ENCODE data around the gene CEP63. TPM values are rescaled to one million over a fixed set of nuclear protein-coding genes. Genes with fewer than 3 reads are reported as not detected.

The CEP63 gene
- total RNA-seq, 3 donors from 2014 or later = 31.8 to 38.9 (median 33.1) TPM

GRCh38 chr3:134473868-134474546 lies 11.8 kb upstream of the CEP63 start:
- Histone ChIP-seq H3K36me3 (no peaks in the 10 kb centered on the region), H3K27me3 (no peaks in the 10 kb centered on the region), H3K4me1 (no peaks in the 10 kb centered on the region), H3K9me3 (no peaks in the 10 kb centered on the region), H3K27ac (peak overlapping the region in 1 of 2 donors; percentile 35), H3K4me3 (no peak overlapping the region)
- peak; percentile 90 to 93 (median 91) for TF ChIP-seq CTCF (IDR thresholded peaks at IDR 0.05)
- TF ChIP-seq POLR2A (IDR thresholded peaks at IDR 0.05) = no peak
- peak in 1 of 3 donors; percentile 32 for TF ChIP-seq POLR2AphosphoS5 (IDR thresholded peaks at IDR 0.05)
- intact Hi-C loops (cut with DNase I; ENCODE audit: low total_unique reads) = loop anchor here (5.0 kb wide), 1 partner anchor 162 kb away; no protein-coding TSS in a partner anchor
- DNase-seq (ENCODE audit: low spot score in 2 of 2) = peak; percentile 76 to 82

GRCh38 chr3:134474956-134475355 lies 10.9 kb upstream of the CEP63 start:
- no peak for DNase-seq (ENCODE audit: low spot score in 2 of 2)
- no peak for TF ChIP-seq POLR2AphosphoS5 (IDR thresholded peaks at IDR 0.05)
- no peak for TF ChIP-seq POLR2A (IDR thresholded peaks at IDR 0.05)
- no peak for TF ChIP-seq CTCF (IDR thresholded peaks at IDR 0.05)
- peak overlapping the region in 1 of 2 donors; percentile 86 for H3K27ac ChIP-seq
- no peaks in the 10 kb centered on the region for H3K27me3 ChIP-seq
- H3K36me3 ChIP-seq = no peaks in the 10 kb centered on the region
- no peaks in the 10 kb centered on the region for H3K4me1 ChIP-seq
- H3K9me3 ChIP-seq = no peaks in the 10 kb centered on the region
- intact Hi-C loops (cut with DNase I; ENCODE audit: low total_unique reads) = loop anchor here (5.0 kb wide), 1 partner anchor 163 kb away; no protein-coding TSS in a partner anchor
- H3K4me3 ChIP-seq = no peak overlapping the region

GRCh38 chr3:134476306-134476705 lies 9.6 kb upstream of the CEP63 start:
- Histone ChIP-seq H3K27ac (peak overlapping the region; percentile 85 to 86), H3K9me3 (no peaks in the 10 kb centered on the region), H3K27me3 (no peaks in the 10 kb centered on the region), H3K4me1 (no peaks in the 10 kb centered on the region), H3K36me3 (no peaks in the 10 kb centered on the region), H3K4me3 (no peak overlapping the region)
- TF ChIP-seq POLR2AphosphoS5 (IDR thresholded peaks at IDR 0.05) (peak in 1 of 3 donors; percentile 12), CTCF (IDR thresholded peaks at IDR 0.05) (no peak)
- intact Hi-C loops (cut with DNase I; ENCODE audit: low total_unique reads) = no loop called here
- DNase-seq (ENCODE audit: low spot score in 2 of 2) = peak; percentile 66 to 90

- Histone ChIP-seq H3K27ac (peak overlapping the region; percentile 85 to 86), H3K36me3 (no peaks in the 10 kb centered on the region), H3K4me1 (no peaks in the 10 kb centered on the region), H3K27me3 (no peaks in the 10 kb centered on the region), H3K4me3 (no peak overlapping the region), H3K9me3 (no peaks in the 10 kb centered on the region)
- intact Hi-C loops (cut with DNase I; ENCODE audit: low total_unique reads) = no loop called here
- TF ChIP-seq POLR2AphosphoS5 (IDR thresholded peaks at IDR 0.05) = no peak
- no peak for TF ChIP-seq CTCF (IDR thresholded peaks at IDR 0.05)
- TF ChIP-seq POLR2A (IDR thresholded peaks at IDR 0.05) = no peak
- peak in 1 of 2 donors; percentile 72 for DNase-seq (ENCODE audit: low spot score in 2 of 2)
These were observed 8.9 kb upstream of the CEP63 start for GRCh38 chr3:134477002-134477401.

GRCh38 chr3:134477938-134478337 lies 7.9 kb upstream of the CEP63 start:
- intact Hi-C loops (cut with DNase I; ENCODE audit: low total_unique reads) = no loop called here
- Histone ChIP-seq H3K36me3 (no peaks in the 10 kb centered on the region), H3K4me3 (no peak overlapping the region), H3K4me1 (no peaks in the 10 kb centered on the region), H3K9me3 (no peaks in the 10 kb centered on the region), H3K27me3 (no peaks in the 10 kb centered on the region), H3K27ac (peak overlapping the region; percentile 30 to 86)
- DNase-seq (ENCODE audit: low spot score in 2 of 2) = no peak
- TF ChIP-seq POLR2A (IDR thresholded peaks at IDR 0.05) (no peak), CTCF (IDR thresholded peaks at IDR 0.05) (no peak), POLR2AphosphoS5 (IDR thresholded peaks at IDR 0.05) (no peak)

Data from breast epithelium (tissue), 4 donors.